GM12892 (cell line): ENCODE results near the gene STUB1.

Experiments used
- DNase-seq: peaks from one replicate; pipeline ENCODE4 v3.0.0; 2011; ENCODE audit not compliant: insufficient read length
- FAIRE-seq: peaks from 2 replicates; lab custom pipeline; 2011; peaks lifted over from hg19 to GRCh38; lab: Jason Lieb, UNC
- POLR2A ChIP-seq: IDR thresholded peaks from 2 replicates; pipeline ENCODE4 v1.6.1; 2011; ENCODE audit warnings: low read depth, low read length, control low read depth
- POLR2AphosphoS5 ChIP-seq: IDR thresholded peaks from 2 replicates; pipeline ENCODE4 v1.6.1; 2011; ENCODE audit warnings: low read depth, low read length, control low read depth
- TAF1 ChIP-seq: IDR thresholded peaks from 2 replicates; pipeline ENCODE4 v1.6.1; 2011; ENCODE audit warnings: low read depth, mild to moderate bottlenecking, control low read depth, low read length, borderline replicate concordance

STUB1 gene

GRCh38 chr16:660132-660458 is 20.1 kb upstream of the STUB1 start:
- no peak for TF ChIP-seq POLR2AphosphoS5
- no peak for TF ChIP-seq TAF1
- TF ChIP-seq POLR2A = no peak
- DNase-seq = no peak
- FAIRE-seq = no peak

GRCh38 chr16:660459-661183 is 19.6 kb upstream of the STUB1 start:
- TF ChIP-seq POLR2AphosphoS5 (no peak), TAF1 (no peak)
- FAIRE-seq (no peak), DNase-seq (peak; percentile 89)

- FAIRE-seq = no peak
- TF ChIP-seq POLR2A (no peak; the same call in 1 of the 2 replicates), POLR2AphosphoS5 (no peak), TAF1 (no peak)
- DNase-seq = no peak
Measured at GRCh38 chr16:661184-661821, 18.9 kb upstream of the STUB1 start.

GRCh38 chr16:662095-662494 is 18.1 kb upstream of the STUB1 start:
- DNase-seq (no peak), FAIRE-seq (no peak)
- TF ChIP-seq TAF1 (no peak), POLR2AphosphoS5 (no peak), POLR2A (no peak)

GRCh38 chr16:662597-662996 is 17.6 kb upstream of the STUB1 start:
- no peak for TF ChIP-seq POLR2AphosphoS5
- no peak for TF ChIP-seq TAF1
- no peak for TF ChIP-seq POLR2A
- FAIRE-seq (no peak), DNase-seq (no peak)

GRCh38 chr16:666572-666971 is 13.6 kb upstream of the STUB1 start:
- no peak for DNase-seq
- FAIRE-seq = no peak
- no peak for TF ChIP-seq POLR2AphosphoS5
- TF ChIP-seq POLR2A = no peak
- TF ChIP-seq TAF1 = no peak

- peak; percentile 46 for FAIRE-seq
- no peak for DNase-seq
Measured at GRCh38 chr16:667113-667779, 13.0 kb upstream of the STUB1 start.

GRCh38 chr16:667780-668518 is 12.3 kb upstream of the STUB1 start, which contains the start of gene RHOT2:
Gene RHOT2, plus strand, starts transcription at chr16:668132. Its CDS starts 68 bp downstream, at chr16:668200.
- DNase-seq (peak; percentile 98), FAIRE-seq (peak; percentile 100)
- TF ChIP-seq TAF1 (peak; percentile 41; the same call in 1 of the 2 replicates), POLR2AphosphoS5 (peak; percentile 58; the same call in 1 of the 2 replicates), POLR2A (peak; percentile 86)

More at GRCh38 chr16:667113-667779, 13.0 kb upstream of the STUB1 start:
- TF ChIP-seq POLR2A (no peak), TAF1 (no peak), POLR2AphosphoS5 (no peak)

- FAIRE-seq (no peak), DNase-seq (no peak)
- TF ChIP-seq POLR2AphosphoS5 = no peak
- TF ChIP-seq TAF1 = no peak
- TF ChIP-seq POLR2A = no peak
Measured at GRCh38 chr16:668519-669171, 11.6 kb upstream of the STUB1 start.

GRCh38 chr16:669666-670065 is 10.5 kb upstream of the STUB1 start:
- TF ChIP-seq POLR2AphosphoS5 = no peak
- TF ChIP-seq TAF1 = no peak
- no peak for TF ChIP-seq POLR2A
- FAIRE-seq (no peak), DNase-seq (no peak)
